HL-60 (cell line): ENCODE measurements around the gene COL7A1.

ENCODE experiments used
- DNase-seq, 2 experiments: peaks; one replicate each; pipeline ENCODE4 v3.0.0-alpha.2; 2010 to 2020; ENCODE audit warnings: low read depth in 1 of 2, low spot score in 1 of 2
- H3K27ac ChIP-seq: fragments of 250-450 bp; sonication (Bioruptor Pico); replicated peaks from 2 replicates; pipeline ENCODE4 v1.5.1; 2020; ENCODE audit warnings: mild to moderate bottlenecking, moderate library complexity
- H3K27me3 ChIP-seq: fragments of 250-450 bp; sonication (Bioruptor Pico); 2 replicates; pipeline ENCODE4 v1.5.1; 2021; ENCODE audit warnings: mild to moderate bottlenecking, moderate library complexity; ENCODE audit not compliant: insufficient read depth, poor library complexity, severe bottlenecking
- H3K4me3 ChIP-seq: replicated peaks from 2 replicates; pipeline ENCODE4 v1.5.1; 2011; ENCODE audit warnings: mild to moderate bottlenecking, control low read depth, low read length; ENCODE audit not compliant: insufficient read depth
- GABPA ChIP-seq: IDR thresholded peaks from 2 replicates; pipeline ENCODE4 v1.6.1; 2012; ENCODE audit warnings: low read depth
- POLR2AphosphoS5 ChIP-seq: IDR thresholded peaks from 2 replicates; pipeline ENCODE4 v1.6.1; 2012; ENCODE audit warnings: low read depth
- SPI1 ChIP-seq: IDR thresholded peaks from 2 replicates; pipeline ENCODE4 v1.6.1; 2012; ENCODE audit warnings: low read depth, mild to moderate bottlenecking, borderline replicate concordance
- TF ChIP-seq, protein P1 (sequence below): IDR thresholded peaks from 2 replicates; pipeline ENCODE4 v1.6.1; 2012; ENCODE audit warnings: low read depth; ENCODE audit not compliant: insufficient replicate concordance
- TF ChIP-seq, protein P2 (sequence below): IDR thresholded peaks from one replicate; pipeline ENCODE4 v1.5.1; 2011; ENCODE audit warnings: low read length, control low read depth, inconsistent platforms; ENCODE audit not compliant: insufficient read depth

COL7A1 gene

DNA sequence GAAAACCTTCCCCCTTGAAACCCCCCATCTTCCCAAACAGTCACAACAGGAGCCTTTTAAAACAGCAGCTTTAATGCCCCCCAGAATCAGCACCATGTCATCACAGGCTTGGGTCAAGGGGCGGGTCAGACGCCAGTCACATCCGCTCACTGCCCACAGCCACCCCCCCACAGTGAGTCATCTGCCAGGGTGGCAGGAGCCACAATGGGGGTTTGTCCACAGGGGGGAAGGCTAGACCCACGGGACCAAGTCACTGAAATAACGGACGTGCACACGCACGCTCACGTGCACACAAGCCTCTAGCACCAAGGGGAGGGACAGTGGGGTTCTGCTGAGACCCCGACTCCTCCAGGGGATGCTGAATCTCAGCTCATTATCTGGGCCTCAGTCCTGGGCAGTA, 31.1 kb downstream of the COL7A1 start:
- Histone ChIP-seq H3K27ac (no peak overlapping the region), H3K27me3 (no peaks in the 10 kb centered on the region), H3K4me3 (no peak overlapping the region)
- TF ChIP-seq SPI1, result no peak
- TF ChIP-seq, protein P1, sequence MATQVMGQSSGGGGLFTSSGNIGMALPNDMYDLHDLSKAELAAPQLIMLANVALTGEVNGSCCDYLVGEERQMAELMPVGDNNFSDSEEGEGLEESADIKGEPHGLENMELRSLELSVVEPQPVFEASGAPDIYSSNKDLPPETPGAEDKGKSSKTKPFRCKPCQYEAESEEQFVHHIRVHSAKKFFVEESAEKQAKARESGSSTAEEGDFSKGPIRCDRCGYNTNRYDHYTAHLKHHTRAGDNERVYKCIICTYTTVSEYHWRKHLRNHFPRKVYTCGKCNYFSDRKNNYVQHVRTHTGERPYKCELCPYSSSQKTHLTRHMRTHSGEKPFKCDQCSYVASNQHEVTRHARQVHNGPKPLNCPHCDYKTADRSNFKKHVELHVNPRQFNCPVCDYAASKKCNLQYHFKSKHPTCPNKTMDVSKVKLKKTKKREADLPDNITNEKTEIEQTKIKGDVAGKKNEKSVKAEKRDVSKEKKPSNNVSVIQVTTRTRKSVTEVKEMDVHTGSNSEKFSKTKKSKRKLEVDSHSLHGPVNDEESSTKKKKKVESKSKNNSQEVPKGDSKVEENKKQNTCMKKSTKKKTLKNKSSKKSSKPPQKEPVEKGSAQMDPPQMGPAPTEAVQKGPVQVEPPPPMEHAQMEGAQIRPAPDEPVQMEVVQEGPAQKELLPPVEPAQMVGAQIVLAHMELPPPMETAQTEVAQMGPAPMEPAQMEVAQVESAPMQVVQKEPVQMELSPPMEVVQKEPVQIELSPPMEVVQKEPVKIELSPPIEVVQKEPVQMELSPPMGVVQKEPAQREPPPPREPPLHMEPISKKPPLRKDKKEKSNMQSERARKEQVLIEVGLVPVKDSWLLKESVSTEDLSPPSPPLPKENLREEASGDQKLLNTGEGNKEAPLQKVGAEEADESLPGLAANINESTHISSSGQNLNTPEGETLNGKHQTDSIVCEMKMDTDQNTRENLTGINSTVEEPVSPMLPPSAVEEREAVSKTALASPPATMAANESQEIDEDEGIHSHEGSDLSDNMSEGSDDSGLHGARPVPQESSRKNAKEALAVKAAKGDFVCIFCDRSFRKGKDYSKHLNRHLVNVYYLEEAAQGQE, result no peak
- TF ChIP-seq GABPA, result no peak
- TF ChIP-seq, protein P2, sequence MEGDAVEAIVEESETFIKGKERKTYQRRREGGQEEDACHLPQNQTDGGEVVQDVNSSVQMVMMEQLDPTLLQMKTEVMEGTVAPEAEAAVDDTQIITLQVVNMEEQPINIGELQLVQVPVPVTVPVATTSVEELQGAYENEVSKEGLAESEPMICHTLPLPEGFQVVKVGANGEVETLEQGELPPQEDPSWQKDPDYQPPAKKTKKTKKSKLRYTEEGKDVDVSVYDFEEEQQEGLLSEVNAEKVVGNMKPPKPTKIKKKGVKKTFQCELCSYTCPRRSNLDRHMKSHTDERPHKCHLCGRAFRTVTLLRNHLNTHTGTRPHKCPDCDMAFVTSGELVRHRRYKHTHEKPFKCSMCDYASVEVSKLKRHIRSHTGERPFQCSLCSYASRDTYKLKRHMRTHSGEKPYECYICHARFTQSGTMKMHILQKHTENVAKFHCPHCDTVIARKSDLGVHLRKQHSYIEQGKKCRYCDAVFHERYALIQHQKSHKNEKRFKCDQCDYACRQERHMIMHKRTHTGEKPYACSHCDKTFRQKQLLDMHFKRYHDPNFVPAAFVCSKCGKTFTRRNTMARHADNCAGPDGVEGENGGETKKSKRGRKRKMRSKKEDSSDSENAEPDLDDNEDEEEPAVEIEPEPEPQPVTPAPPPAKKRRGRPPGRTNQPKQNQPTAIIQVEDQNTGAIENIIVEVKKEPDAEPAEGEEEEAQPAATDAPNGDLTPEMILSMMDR, result no peak
- DNase-seq, result peak; percentile 54 to 88

DNA sequence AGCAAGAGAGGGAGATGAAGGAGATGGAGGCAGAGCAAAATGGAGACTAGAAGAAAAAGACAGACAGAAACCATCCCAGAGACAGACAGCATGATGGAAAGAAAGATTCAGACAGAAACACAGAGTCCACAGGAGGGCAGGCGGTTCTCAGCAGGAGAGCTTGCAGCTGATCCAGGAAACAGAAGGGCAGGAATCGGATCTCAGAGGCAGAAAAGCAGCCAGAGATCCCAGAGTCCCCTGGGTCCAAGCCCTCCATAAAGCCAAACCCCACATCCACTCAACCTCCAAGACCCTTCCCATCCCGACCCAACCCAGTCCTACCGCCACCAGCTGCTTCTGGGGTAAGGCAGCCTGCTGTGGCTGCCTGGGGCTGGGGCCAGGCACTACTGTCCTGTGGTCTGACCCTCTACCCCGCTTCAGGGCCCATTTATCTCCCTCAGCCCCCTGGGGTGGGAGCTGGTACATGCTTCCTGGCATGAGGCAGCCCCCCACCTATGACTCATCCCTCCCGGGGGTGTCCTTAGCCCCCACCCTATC, 31.7 kb downstream of the COL7A1 start, which contains the start of gene UCN2:
TSS of gene UCN2 (minus strand) at position 400 of the 537 bp plus-strand sequence. CDS start 657 bp downstream, outside the sequence.
- Histone ChIP-seq H3K4me3 (no peak within 1 kb of the TSS), H3K27me3 (no peaks in the 10 kb centered on the region), H3K27ac (no peak within 1 kb of the TSS)
- DNase-seq, result no peak
- TF ChIP-seq, protein P2, result no peak
- TF ChIP-seq POLR2AphosphoS5 (no peak), GABPA (no peak), SPI1 (no peak)
- TF ChIP-seq, protein P1, result no peak

DNA sequence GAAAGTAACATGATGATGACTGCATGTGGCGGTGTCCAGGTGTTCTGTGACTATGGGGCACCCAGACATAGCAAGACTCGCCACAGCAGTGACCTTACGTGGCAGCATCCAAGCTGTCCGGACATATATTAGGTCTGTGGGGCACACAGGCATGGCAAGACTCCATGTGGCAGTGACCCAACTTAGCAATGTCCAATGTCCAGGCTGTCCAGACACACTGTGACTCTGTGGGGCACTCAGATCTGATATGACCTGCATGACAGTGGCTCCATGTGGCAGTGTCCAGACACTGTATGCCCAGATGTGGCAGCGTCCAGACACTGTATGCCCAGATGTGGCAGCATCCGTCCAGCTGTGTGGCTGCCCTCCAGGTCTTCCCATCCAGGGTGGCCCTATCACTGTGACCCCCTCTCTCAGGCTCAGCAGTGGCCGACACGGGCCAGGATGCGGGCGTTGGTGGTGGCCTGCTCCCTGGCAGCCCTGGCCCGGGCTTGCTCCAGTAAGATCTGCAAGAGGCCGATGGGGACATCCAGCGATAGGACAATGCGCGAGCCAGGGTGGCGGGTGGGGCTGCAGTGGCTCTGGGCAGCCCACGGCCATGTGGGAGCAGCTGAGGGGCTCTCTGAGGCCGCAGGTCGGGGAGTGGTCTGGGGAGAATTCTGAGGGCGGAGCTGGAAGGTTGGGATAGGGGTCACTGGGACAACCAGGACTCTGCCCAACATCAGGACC, 32.6 kb downstream of the COL7A1 start:
- H3K4me3 ChIP-seq, result no peak overlapping the region
- no peaks in the 10 kb centered on the region for H3K27me3 ChIP-seq
- TF ChIP-seq GABPA (no peak), SPI1 (no peak), POLR2AphosphoS5 (no peak)
- TF ChIP-seq, protein P2, result no peak
- TF ChIP-seq, protein P1, result no peak
- no peak for DNase-seq
- no peak overlapping the region for H3K27ac ChIP-seq
